ENCODE results near the gene PCED1B. TPM values are rescaled to one million over a fixed set of nuclear protein-coding genes. Genes with fewer than 3 reads are reported as not detected.

The PCED1B gene
- total and polyA plus RNA-seq, 2 donors (not counting 1 experiment from before 2014, with no cell fraction given) = 26.2 to 45.8 TPM

- Histone ChIP-seq H3K4me1 (ENCODE audit: control insufficient read depth in 2 of 2, insufficient read depth in 2 of 2, low read length in 2 of 2) (peaks cover 29 to 32% of the 10 kb centered on the region in 2 donors), H3K9me3 (ENCODE audit: control extremely low read depth in 1 of 3, control insufficient read depth in 2 of 3, insufficient read depth in 1 of 3, low read length in 2 of 3) (no peaks in the 10 kb centered on the region), H3K36me3 (replicated peaks in 1 of 2; ENCODE audit: control extremely low read depth in 1 of 2, control insufficient read depth in 1 of 2, extremely low read depth in 1 of 2, insufficient read depth in 2 of 2, low read length in 1 of 2) (peaks cover 0 to 9% of the 10 kb centered on the region in 2 experiments), H3K4me2 (replicated peaks; ENCODE audit: low read depth, low read length, poor library complexity, severe bottlenecking) (no peak overlapping the region), H3K4me3 (ENCODE audit: control extremely low read depth in 1 of 5, extremely low read depth in 1 of 5, insufficient read depth in 1 of 5, low read depth in 2 of 5, low read length in 4 of 5) (no peak overlapping the region), H4K20me1 (ENCODE audit: control insufficient read depth, insufficient read depth, low read length, poor library complexity, severe bottlenecking) (no peaks in the 10 kb centered on the region), H2AFZ (ENCODE audit: insufficient read depth, low read depth, low read length, poor library complexity, severe bottlenecking) (no peak overlapping the region), H3K27me3 (replicated peaks in 1 of 4; ENCODE audit: control extremely low read depth in 1 of 4, control insufficient read depth in 3 of 4, insufficient read depth in 4 of 4, low read length in 3 of 4) (no peaks in the 10 kb centered on the region), H3K9ac (ENCODE audit: low read length) (no peak overlapping the region), H3K27ac (ENCODE audit: low read length in 2 of 2) (no peak overlapping the region), H3K79me2 (ENCODE audit: control insufficient read depth, insufficient read depth, low read length) (peaks cover 5% of the 10 kb centered on the region)
- Mint-ChIP-seq H3K4me1 (peaks cover 46% of the 10 kb centered on the region), H3K27ac (no peak overlapping the region), H3K27me3 (no peaks in the 10 kb centered on the region), H3K4me3 (no peak overlapping the region), H3K9me3 (ENCODE audit: insufficient read depth) (no peaks in the 10 kb centered on the region)
- ChIA-PET CTCF (interaction anchor here (0.7 to 1.0 kb wide), 4 partner anchors 10 to 211 kb away, joined by 3 to 4 read pairs (median 4); no protein-coding TSS in a partner anchor), POLR2A (interaction anchor here (0.7 kb wide), 1 partner anchor 572 kb away, joined by 3 read pairs; the partner anchor contains the start of gene RAPGEF3)
- TF ChIP-seq EZH2 (IDR thresholded peaks at IDR 0.05; ENCODE audit: borderline replicate concordance, insufficient read depth, low read depth, low read length, poor library complexity, severe bottlenecking) = no peak
- no peak for TF ChIP-seq CTCF (IDR thresholded peaks at IDR 0.05)
- ATAC-seq (ENCODE audit: low read depth) (no peak), DNase-seq (no peak)
- intact Hi-C loops (cut with micrococcal nuclease) = no loop called here
- 100% methylated on average over 1 of the region's 2 CpGs for WGBS (ENCODE audit: insufficient coverage)
These were observed 106.8 kb downstream of the PCED1B start for GRCh38 chr12:47186246-47186645.

GRCh38 chr12:47188576-47189441 is 109.4 kb downstream of the PCED1B start:
- no peak overlapping the region for H3K27ac ChIP-seq (ENCODE audit: low read length in 2 of 2)
- CTCF ChIA-PET = interaction anchor here (0.8 to 1.3 kb wide), 4 partner anchors 23 to 208 kb away, joined by 3 read pairs; no protein-coding TSS in a partner anchor

More at GRCh38 chr12:47188576-47189441, 109.4 kb downstream of the PCED1B start:
- WGBS (ENCODE audit: insufficient coverage) = 95% methylated on average over 4 of the region's 6 CpGs
- Mint-ChIP-seq H3K27ac (peak overlapping the region; percentile 38), H3K4me3 (peak overlapping the region; percentile 2), H3K27me3 (no peaks in the 10 kb centered on the region), H3K9me3 (ENCODE audit: insufficient read depth) (no peaks in the 10 kb centered on the region), H3K4me1 (peaks cover 57% of the 10 kb centered on the region)
- no peaks in the 10 kb centered on the region for H3K9me3 ChIP-seq (ENCODE audit: control extremely low read depth in 1 of 3, control insufficient read depth in 2 of 3, insufficient read depth in 1 of 3, low read length in 2 of 3)
- H3K79me2 ChIP-seq (ENCODE audit: control insufficient read depth, insufficient read depth, low read length) = peaks cover 16% of the 10 kb centered on the region
- H3K4me1 ChIP-seq (ENCODE audit: control insufficient read depth in 2 of 2, insufficient read depth in 2 of 2, low read length in 2 of 2) = peaks cover 54 to 57% of the 10 kb centered on the region in 2 donors
- TF ChIP-seq EZH2 (IDR thresholded peaks at IDR 0.05; ENCODE audit: borderline replicate concordance, insufficient read depth, low read depth, low read length, poor library complexity, severe bottlenecking) (no peak), CTCF (IDR thresholded peaks at IDR 0.05) (no peak)
- no peaks in the 10 kb centered on the region for H4K20me1 ChIP-seq (ENCODE audit: control insufficient read depth, insufficient read depth, low read length, poor library complexity, severe bottlenecking)
- ATAC-seq (ENCODE audit: low read depth) = no peak
- no peak for DNase-seq
- peaks cover 0 to 9% of the 10 kb centered on the region in 2 experiments for H3K36me3 ChIP-seq (replicated peaks in 1 of 2; ENCODE audit: control extremely low read depth in 1 of 2, control insufficient read depth in 1 of 2, extremely low read depth in 1 of 2, insufficient read depth in 2 of 2, low read length in 1 of 2)
- no peak overlapping the region for H2AFZ ChIP-seq (ENCODE audit: insufficient read depth, low read depth, low read length, poor library complexity, severe bottlenecking)
- H3K9ac ChIP-seq (ENCODE audit: low read length) = no peak overlapping the region
- intact Hi-C loops (cut with micrococcal nuclease) = no loop called here
- H3K4me2 ChIP-seq (replicated peaks; ENCODE audit: low read depth, low read length, poor library complexity, severe bottlenecking) = peak overlapping the region; percentile 23
- no peak overlapping the region for H3K4me3 ChIP-seq (ENCODE audit: control extremely low read depth in 1 of 5, extremely low read depth in 1 of 5, insufficient read depth in 1 of 5, low read depth in 2 of 5, low read length in 4 of 5)
- POLR2A ChIA-PET = no interaction called here
- no peaks in the 10 kb centered on the region for H3K27me3 ChIP-seq (replicated peaks in 1 of 4; ENCODE audit: control extremely low read depth in 1 of 4, control insufficient read depth in 3 of 4, insufficient read depth in 4 of 4, low read length in 3 of 4)
